GM21717 (cell line): Measurements from ENCODE around the gene GNAO1.
A peak's percentile ranks its signal among the peaks of the same experiment; 100 is the strongest.

Experiments used
- ATAC-seq: cut with Tn5 transposase; IDR thresholded peaks from one replicate; pipeline ENCODE4 v1.9.1; 2021; ENCODE audit warnings: mild to moderate bottlenecking, moderate library complexity; ENCODE audit not compliant: unreplicated experiment

The GNAO1 gene

DNA sequence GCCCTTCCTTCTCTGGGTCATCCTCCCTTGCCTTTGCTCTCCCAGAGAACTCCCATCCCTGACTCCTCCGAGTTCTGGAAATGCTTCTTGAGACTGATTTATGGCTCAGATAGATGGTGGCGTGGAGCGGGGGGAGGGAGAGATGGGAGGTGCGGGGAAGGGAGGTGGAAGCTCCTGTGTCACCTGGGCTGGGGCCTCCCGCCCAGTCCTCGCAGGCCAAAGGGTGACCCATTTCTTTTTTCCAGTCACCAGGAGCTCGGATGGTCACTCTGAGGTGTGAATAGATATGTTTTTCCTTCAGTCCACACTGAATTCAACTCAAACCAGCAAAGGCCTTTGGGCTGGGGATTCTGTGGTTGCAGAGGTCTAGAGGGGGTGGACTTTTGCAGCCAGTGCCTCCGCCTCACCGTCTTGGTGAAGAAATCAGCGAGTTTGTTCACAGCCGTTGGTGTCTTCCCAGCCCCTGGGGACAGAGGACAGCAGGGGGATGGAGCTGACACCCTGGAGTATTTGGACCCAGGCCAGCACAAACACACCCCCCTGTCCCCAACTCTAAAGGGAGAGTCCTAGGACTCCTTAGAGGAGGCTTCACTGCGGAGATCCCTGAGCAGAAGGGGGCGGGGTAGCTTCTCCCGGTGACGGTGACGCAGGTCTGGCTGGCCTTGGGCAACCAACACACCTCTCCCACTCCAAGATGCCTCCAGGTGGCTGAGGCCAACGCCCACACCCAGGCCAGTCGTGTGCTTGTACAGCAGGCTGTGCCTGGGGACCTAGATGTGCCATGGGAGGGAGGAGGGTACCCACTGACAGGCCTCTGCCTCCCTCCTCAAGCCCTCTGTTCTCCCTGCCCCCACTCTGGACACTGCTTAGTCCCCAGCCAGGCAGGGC is 153.5 kb downstream of the GNAO1 start:
- ATAC-seq, result no peak

GRCh38 chr16:56345406-56346050 is 154.2 kb downstream of the GNAO1 start:
- ATAC-seq, result no peak

GRCh38 chr16:56346131-56346890 is 155.0 kb downstream of the GNAO1 start:
- no peak for ATAC-seq

- no peak for ATAC-seq
Measured at GRCh38 chr16:56347166-56347565, 155.9 kb downstream of the GNAO1 start.

DNA sequence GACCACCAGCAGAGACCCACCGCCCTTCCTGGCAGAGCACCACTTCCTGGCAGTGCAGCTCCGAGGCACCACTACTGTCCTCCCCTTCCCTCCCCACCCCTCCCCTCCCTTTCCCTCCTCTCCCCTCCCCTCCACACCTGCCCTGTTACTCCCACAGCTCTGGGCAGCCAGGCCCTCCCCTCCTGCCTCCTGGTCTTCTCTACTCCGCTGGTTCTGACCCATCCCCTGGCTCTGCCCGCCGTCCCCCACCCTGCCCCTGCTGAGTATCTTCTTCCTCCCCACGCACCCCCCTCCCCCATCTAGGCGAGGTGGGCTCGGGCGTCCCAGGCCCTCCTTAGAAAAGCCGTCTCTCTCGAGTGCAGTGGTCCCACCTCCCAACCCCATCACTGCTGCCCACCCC is 156.4 kb downstream of the GNAO1 start:
- no peak for ATAC-seq

GRCh38 chr16:56348168-56349085 is 157.1 kb downstream of the GNAO1 start:
- ATAC-seq, result no peak

GRCh38 chr16:56349086-56349415 is 157.8 kb downstream of the GNAO1 start:
- ATAC-seq, result no peak

DNA sequence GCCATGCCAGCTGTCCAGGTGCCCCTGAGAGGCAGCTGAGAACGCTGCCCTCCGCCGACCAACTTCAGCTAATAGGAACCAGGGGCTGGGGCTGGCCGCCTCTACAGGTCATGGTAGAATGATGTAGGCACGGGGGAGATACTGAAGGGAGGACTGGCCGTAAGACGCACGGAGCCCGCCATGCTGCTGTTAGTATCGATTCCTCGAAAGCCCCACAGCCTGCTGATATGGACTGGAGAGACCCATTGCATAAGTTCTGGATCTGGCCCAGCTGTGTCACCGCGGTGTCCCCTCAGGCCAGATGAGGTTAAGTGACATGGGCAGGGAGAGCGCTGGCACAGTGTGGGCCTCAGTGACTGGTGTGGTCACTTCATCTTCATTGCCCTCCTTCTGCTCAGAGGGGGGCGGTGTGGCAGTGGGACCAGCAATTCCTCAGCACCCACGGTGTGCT is 158.4 kb downstream of the GNAO1 start:
- ATAC-seq, result no peak

DNA sequence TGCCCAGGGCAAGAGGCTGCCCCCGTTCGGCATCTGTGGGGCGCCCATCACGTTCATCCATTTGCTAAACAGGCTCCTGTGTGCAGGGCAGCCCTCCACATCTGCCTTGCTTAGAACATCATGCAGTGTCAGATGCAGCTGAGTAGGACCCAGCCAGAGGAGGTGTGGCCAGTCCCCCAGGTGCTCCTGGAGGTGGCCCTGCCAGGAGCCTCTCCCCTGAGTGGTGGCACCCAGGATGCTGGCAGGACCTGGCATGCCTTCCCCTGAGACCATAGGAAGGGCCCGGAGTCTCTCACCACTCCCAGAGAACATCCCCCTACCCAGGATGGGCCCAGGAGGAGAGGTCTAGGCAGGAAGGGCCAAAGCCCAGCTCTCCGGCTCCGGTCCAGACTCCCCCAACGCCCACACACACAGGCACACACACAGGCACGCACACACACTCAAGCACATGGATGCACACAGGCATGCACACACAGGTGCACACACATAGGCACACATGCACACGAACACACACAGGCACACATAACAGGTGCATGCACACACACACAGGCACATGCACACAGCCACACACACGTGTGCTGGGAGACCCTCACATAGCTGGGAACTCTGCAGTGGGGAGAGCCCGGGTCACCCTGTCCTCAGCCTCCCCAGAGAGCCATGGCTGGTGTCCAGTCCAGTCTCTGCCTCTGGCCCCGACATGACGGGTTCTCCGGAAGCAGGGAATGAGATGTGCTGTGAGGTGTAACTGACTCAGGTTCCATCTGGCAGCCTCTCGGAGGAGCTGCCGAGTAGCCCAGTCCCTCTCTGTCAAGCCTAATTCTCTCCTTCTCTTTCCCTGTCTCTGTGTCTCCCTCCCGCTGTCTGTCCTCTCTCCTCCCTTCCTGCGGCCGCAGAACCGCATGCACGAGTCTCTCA is 159.5 kb downstream of the GNAO1 start:
- no peak for ATAC-seq

GRCh38 chr16:56351481-56351880 is 160.2 kb downstream of the GNAO1 start:
- no peak for ATAC-seq

DNA sequence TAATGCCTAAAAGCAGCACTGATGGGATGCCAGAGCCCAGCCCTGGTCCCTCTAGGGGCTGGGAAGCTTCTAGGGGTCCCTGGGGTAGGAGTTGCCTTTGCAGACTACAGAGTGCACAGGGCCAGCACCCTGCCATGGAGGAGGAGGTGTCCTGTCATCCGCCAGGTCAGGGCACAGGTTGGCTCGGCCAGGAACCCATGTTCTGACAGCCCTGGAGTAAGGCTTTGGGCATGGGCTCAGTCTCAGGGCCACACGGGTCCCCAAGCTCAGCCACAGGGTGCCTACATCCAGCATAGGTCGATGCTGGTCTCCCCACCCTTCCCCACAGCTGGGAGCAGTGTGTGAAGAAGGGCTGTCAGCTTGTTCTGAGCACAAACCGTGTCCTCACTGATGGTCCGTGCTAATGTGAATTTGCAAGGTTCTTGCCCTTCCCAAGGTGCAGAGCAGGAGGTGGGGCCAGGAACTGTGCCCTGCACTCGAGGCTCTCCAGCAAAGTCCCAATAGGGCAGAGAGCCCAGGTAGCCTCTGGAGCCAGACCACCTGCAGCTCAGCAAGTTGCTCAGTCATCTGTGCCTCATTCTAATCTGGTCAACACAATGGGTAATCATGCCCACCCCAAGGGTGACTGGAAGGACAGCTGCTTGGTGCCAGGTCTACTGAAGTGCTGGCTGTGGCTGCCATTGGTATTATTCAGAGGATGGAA is 161.2 kb downstream of the GNAO1 start:
- no peak for ATAC-seq

DNA sequence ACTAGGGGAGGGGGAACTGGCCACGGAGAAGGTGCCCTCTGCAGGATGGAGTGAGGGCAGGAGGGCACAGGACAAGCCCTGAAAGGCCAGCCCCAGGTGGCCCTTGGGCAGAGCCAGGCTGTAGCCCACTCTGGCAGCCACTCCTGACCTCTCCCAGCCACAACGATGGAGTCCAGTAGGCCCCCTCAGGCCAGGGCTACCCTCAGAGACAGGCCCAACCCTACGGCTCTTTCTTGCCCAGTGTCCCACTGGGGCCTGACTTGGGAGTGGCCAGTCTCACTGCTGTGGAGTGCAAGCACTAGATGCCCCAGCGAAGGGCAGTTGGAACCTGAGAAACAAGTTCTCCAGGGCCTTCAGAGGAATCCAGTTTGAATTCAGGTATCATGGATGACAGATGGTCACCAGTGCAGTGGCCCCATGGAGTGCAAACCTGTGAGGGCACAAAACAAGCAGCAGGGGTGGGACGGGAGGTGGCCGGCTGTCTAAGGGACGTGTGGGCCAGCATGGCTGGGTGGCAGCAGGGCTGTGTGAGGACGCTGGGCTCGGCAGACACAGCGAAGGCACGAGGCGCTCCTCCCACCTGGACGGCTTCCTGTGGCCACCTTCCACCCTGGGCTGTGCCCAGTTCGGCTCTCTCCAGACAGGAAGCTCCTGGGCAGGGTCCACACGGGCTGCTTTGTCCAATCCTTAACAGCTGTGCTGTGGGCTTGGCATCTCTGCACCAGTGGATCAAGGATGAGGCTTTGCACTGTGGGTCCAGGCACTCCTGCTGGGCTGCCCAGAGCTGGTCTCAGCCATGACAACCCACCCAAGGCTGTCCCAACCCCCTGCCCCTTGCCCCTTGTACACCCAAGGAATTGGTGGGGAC is 162.0 kb downstream of the GNAO1 start:
- no peak for ATAC-seq

- no peak for ATAC-seq
Measured at GRCh38 chr16:56354016-56354415, 162.7 kb downstream of the GNAO1 start.

DNA sequence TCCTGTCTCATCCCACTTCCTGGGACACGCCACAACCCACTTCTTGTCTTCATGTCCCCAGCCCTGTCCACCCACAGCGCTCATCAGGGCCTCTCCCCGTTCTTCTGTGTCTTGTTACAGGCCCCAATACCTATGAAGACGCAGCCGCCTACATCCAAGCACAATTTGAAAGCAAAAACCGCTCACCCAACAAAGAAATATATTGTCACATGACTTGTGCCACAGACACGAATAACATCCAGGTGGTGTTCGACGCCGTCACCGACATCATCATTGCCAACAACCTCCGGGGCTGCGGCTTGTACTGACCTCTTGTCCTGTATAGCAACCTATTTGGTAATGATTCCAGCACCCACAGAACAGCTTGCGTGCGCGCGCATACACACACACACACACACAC is 163.5 kb downstream of the GNAO1 start:
- no peak for ATAC-seq

GRCh38 chr16:56355221-56355620 is 163.9 kb downstream of the GNAO1 start:
- ATAC-seq, result no peak

DNA sequence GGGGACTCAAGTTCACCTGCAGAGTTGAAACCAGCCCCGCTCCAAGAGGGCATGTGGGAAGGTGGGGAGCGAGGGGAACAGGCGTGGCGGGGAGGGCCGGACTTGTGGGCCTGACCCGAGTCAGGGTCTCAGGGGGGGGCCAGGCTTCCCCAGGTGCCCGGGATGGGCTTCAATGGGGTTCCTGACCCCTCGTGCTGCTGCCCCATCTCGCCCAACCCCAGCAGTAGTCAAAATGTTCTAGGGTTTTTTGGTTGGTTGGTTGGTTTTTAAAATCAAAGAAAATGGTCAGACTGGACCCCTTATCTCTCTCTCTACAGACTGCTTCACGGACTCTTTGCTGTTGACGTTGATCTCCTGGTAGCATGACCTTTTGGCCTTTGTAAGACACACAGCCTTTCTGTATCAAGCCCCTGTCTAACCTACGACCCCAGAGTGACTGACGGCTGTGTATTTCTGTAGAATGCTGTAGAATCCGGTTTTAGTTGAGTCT is 164.5 kb downstream of the GNAO1 start:
- ATAC-seq, result no peak

DNA sequence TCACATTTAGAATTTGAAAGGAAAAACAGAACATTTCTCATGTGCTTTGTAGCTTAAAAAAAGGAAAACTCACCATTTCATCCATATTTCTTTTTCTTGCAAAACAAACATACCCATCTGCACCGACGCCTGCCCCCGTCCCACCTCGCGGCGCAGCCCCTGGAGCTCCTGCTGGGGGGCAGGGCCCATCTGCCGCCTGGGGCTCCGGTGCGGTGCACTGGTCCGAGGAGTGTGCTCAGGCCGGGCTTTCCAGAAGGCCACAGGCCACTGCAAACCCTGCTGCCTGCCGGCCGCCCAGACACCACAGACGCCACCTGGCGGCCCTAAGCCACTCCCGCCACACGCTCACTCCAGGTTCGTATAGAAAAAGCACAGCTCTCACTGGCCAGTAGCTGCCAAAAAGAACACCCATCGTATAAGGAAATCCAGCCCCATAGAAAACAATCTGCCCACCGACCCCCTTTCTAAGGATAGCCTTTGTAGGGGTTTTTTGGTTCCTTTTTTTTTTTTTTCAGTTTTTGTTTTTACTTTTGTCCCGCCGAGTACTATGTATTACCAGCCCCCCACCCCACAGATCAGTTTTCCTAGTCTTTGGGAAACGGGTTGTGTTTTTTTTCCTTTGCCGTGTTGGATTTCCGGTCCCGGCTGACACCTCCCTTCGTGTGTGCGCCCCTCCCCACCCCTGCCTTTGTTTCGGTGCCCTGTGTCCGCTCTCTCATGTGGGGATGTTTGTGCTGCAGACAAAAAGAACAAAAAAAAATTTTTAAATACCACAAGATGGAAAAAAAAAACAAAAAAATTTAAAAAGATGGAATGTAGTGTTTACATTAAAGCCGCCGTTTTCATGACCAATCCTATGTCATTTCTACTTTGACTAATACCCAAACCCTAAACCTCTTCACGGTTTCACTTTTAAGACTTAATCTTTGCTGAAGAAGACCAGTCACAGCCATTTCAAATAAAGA is 165.3 kb downstream of the GNAO1 start:
- peak; percentile 75 for ATAC-seq
